Mesodermal cell (in vitro differentiated cells): ENCODE measurements around the gene RAD51. TPM values are rescaled to one million over a fixed set of nuclear protein-coding genes. Genes with fewer than 3 reads are reported as not detected.
"Not testable (repeated sequence)": the region's sequence is repeated elsewhere in the genome, so short reads cannot be mapped to it uniquely, and the experiment has no call there.

Source experiments
- H3K27ac ChIP-seq: 2 replicates; pipeline ENCODE4 v1.7.0; 2013; ENCODE audit warnings: mild to moderate bottlenecking, low read depth, low read length, moderate library complexity; ENCODE audit not compliant: severe bottlenecking
- H3K36me3 ChIP-seq: 2 replicates; pipeline ENCODE4 v1.7.1; 2013; ENCODE audit warnings: mild to moderate bottlenecking, low read length, moderate library complexity; ENCODE audit not compliant: control insufficient read depth, insufficient read depth
- H3K4me1 ChIP-seq: one replicate; pipeline ENCODE4 v1.7.1; 2013; ENCODE audit warnings: mild to moderate bottlenecking, low read length; ENCODE audit not compliant: insufficient read depth, control insufficient read depth, poor library complexity, severe bottlenecking
- H3K4me3 ChIP-seq: 2 replicates; pipeline ENCODE4 v1.7.0; 2013; ENCODE audit warnings: low read length, control low read depth, mild to moderate bottlenecking; ENCODE audit not compliant: insufficient read depth, poor library complexity, severe bottlenecking; ENCODE audit errors: extremely low read depth
- H3K9me3 ChIP-seq: 2 replicates; pipeline ENCODE4 v1.7.1; 2013; ENCODE audit warnings: mild to moderate bottlenecking, low read length, moderate library complexity; ENCODE audit not compliant: control insufficient read depth
- WGBS, 2 experiments: methylation state at CpG; one replicate each; pipeline ENCODE4 v1.1.5; 2013; ENCODE audit warnings: missing lambda C conversion rate in 2 of 2; ENCODE audit not compliant: insufficient coverage in 2 of 2; 5-methylcytosine and 5-hydroxymethylcytosine counted together
- polyA plus RNA-seq, 2 experiments: library from polyadenylated mRNA; stranded (reverse); fragments of 50-300 nt; gene quantifications; one replicate each; pipeline ENCODE4 v1.2.3, GENCODE V29; 2013

Gene RAD51
- polyA plus RNA-seq (2013, experiment 1 of 2), result 21.2 TPM
- 22.0 TPM for polyA plus RNA-seq (2013, experiment 2 of 2)

- H3K4me1 ChIP-seq, result no peaks in the 10 kb centered on the region
- peak within 1 kb of the TSS; percentile 98 for H3K27ac ChIP-seq
- H3K9me3 ChIP-seq, result no peaks in the 10 kb centered on the region
- H3K4me3 ChIP-seq, result peak within 1 kb of the TSS; percentile 79
- 1% methylated on average over 72 to 76 of the region's 81 CpGs for WGBS, 2 experiments
- H3K36me3 ChIP-seq, result peaks cover 38% of the 10 kb centered on the region
Measured at GRCh38 chr15:40694688-40695468, at the start of gene RAD51. RAD51 (plus strand) TSS chr15:40695174; CDS start chr15:40698759, 3,585 bp downstream.

GRCh38 chr15:40647523-40647922 lies 47.5 kb upstream of the RAD51 start:
- peaks cover 23% of the 10 kb centered on the region for H3K36me3 ChIP-seq
- 100% methylated on average over 1 of the region's 1 CpG for WGBS, 2 experiments

DNA sequence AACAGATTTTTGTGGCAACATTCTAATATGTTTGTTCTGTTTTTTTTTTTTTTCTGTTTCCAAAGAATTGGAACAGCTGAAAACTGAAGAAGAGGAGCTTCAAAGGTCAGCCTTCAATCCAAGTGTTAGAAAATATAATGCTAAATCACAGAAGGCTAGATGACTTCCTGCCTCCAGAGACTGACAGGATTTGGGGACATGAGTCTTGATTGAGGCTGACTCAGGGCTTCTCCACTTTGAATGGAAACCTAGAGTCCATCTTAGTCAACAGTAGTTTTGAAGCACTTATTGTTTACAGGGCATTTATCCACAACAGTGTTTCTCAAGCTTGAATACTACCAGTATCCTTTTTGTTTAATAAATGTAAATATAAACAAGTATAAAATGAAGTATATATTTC lies 44.5 kb upstream of the RAD51 start:
- Histone ChIP-seq H3K9me3 (no peaks in the 10 kb centered on the region), H3K4me3 (no peak overlapping the region), H3K4me1 (no peaks in the 10 kb centered on the region), H3K27ac (no peak overlapping the region), H3K36me3 (peaks cover 40% of the 10 kb centered on the region)

More at GRCh38 chr15:40647523-40647922, 47.5 kb upstream of the RAD51 start:
- Histone ChIP-seq H3K4me3 (no peak overlapping the region), H3K27ac (no peak overlapping the region), H3K4me1 (no peaks in the 10 kb centered on the region), H3K9me3 (no peaks in the 10 kb centered on the region)

GRCh38 chr15:40660686-40661085 lies 34.3 kb upstream of the RAD51 start:
- H3K9me3 ChIP-seq, result no peaks in the 10 kb centered on the region
- H3K4me1 ChIP-seq, result no peaks in the 10 kb centered on the region
- peaks cover 65% of the 10 kb centered on the region for H3K36me3 ChIP-seq
- no peak overlapping the region for H3K27ac ChIP-seq
- no peak overlapping the region for H3K4me3 ChIP-seq
- 83 to 93% methylated on average over 1 of the region's 5 CpGs for whole genome bisulfite sequencing, 2 experiments

GRCh38 chr15:40664909-40665308 lies 30.1 kb upstream of the RAD51 start:
- no peaks in the 10 kb centered on the region for H3K4me1 ChIP-seq
- H3K4me3 ChIP-seq, result no peak overlapping the region
- 93 to 94% methylated on average over 4 to 5 of the region's 7 CpGs for WGBS, 2 experiments
- no peak overlapping the region for H3K27ac ChIP-seq
- peaks cover 42% of the 10 kb centered on the region for H3K36me3 ChIP-seq
- H3K9me3 ChIP-seq, result no peaks in the 10 kb centered on the region

- H3K9me3 ChIP-seq, H3K27ac ChIP-seq, H3K4me3 ChIP-seq, H3K4me1 ChIP-seq, H3K36me3 ChIP-seq: not testable (repeated sequence)
- WGBS, 2 experiments, result 90 to 100% methylated on average over 3 of the region's 6 CpGs
Measured at GRCh38 chr15:40676290-40676689, 18.7 kb upstream of the RAD51 start.

GRCh38 chr15:40676906-40677305 lies 18.1 kb upstream of the RAD51 start:
- 93 to 95% methylated on average over 4 to 11 of the region's 38 CpGs for WGBS, 2 experiments
- H3K27ac ChIP-seq, H3K36me3 ChIP-seq, H3K4me1 ChIP-seq, H3K4me3 ChIP-seq, H3K9me3 ChIP-seq: not testable (repeated sequence)

DNA sequence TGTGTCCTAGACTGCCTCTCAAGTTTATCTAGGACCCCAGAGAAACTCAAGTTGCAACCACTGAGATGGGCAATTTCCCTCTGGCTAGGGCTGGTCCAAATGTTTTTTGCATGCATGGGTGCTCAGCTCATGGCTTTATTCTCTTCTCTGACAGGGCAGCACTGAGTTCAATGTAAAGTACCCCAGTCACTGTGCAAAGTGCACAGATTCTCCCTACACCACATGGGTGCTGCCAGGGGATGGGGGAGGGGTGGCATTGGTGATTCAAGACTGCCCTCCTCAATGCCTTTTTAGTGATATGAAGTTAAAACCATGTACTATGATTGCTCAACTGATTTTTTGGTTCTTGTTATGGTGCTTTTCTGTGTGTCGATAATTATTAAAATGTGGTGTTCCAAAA lies 14.8 kb upstream of the RAD51 start:
- Histone ChIP-seq H3K27ac (no peak overlapping the region), H3K9me3 (no peaks in the 10 kb centered on the region), H3K36me3 (no peaks in the 10 kb centered on the region), H3K4me1 (no peaks in the 10 kb centered on the region), H3K4me3 (no peak overlapping the region)
- WGBS, 2 experiments, result 80 to 100% methylated on average over 1 of the region's 1 CpG

GRCh38 chr15:40680959-40681358 lies 14.0 kb upstream of the RAD51 start:
- not testable (repeated sequence) for H3K27ac ChIP-seq, H3K36me3 ChIP-seq, H3K9me3 ChIP-seq, H3K4me1 ChIP-seq, H3K4me3 ChIP-seq
- no CpG with 5 or more reads among the region's 1 CpG for WGBS, 2 experiments

DNA sequence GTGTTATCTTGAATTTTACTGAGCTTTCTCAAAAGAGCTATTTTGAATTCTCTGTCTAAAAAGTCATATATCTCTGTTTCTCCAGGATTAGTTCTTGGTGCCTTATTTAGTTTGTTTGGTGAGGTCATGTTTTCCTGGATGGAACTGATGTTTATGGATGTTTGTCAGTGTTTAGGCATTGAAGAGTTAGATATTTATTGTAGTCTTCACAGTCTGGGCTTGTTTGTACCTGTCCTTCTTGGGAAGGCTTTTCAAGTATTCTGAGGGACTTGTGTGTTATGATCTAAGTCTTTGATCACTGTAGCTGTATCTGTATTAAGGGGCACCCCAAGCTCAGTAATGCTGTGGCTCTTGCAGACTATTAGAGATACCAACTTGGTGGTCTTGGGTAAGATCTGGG lies 10.6 kb upstream of the RAD51 start:
- Histone ChIP-seq H3K9me3 (no peaks in the 10 kb centered on the region), H3K36me3 (peaks cover 7% of the 10 kb centered on the region), H3K4me3 (no peak overlapping the region), H3K4me1 (no peaks in the 10 kb centered on the region), H3K27ac (no peak overlapping the region)

GRCh38 chr15:40685376-40685775 lies 9.6 kb upstream of the RAD51 start:
- Histone ChIP-seq H3K36me3 (peaks cover 7% of the 10 kb centered on the region), H3K9me3 (no peaks in the 10 kb centered on the region), H3K4me1 (no peaks in the 10 kb centered on the region), H3K4me3 (no peak overlapping the region), H3K27ac (no peak overlapping the region)
- 92 to 100% methylated on average over 2 of the region's 2 CpGs for WGBS, 2 experiments
